ENCODE results near the gene CD300H. TPM values are rescaled to one million over a fixed set of nuclear protein-coding genes. Genes with fewer than 3 reads are reported as not detected.

The CD300H gene
- total and polyA plus RNA-seq, 7 donors = not detected

- Histone ChIP-seq H3K4me1 (no peaks in the 10 kb centered on the region), H3K27me3 (ENCODE audit: insufficient read depth in 3 of 3, low read length in 2 of 3) (no peaks in the 10 kb centered on the region), H3K27ac (no peak within 1 kb of the TSS), H3K36me3 (ENCODE audit: insufficient read depth in 1 of 2, low read depth in 1 of 2) (no peaks in the 10 kb centered on the region), H3K4me3 (no peak within 1 kb of the TSS), H3K9me3 (no peaks in the 10 kb centered on the region)
- no peak for TF ChIP-seq CTCF (IDR thresholded peaks at IDR 0.05)
- ATAC-seq (no peak), DNase-seq (no peak)
- intact Hi-C loops (cut with DNase I) = no loop called here
- 65 to 76% (median 72%) methylated on average over 5 of the region's 5 CpGs for WGBS, 3 donors
Observed at GRCh38 chr17:74545843-74546230, 21.5 kb downstream of the CD300H start, which contains the start of gene CD300C. TSS of gene CD300C (minus strand) at chr17:74546115. CDS start at chr17:74545782, 333 bp downstream.

DNA sequence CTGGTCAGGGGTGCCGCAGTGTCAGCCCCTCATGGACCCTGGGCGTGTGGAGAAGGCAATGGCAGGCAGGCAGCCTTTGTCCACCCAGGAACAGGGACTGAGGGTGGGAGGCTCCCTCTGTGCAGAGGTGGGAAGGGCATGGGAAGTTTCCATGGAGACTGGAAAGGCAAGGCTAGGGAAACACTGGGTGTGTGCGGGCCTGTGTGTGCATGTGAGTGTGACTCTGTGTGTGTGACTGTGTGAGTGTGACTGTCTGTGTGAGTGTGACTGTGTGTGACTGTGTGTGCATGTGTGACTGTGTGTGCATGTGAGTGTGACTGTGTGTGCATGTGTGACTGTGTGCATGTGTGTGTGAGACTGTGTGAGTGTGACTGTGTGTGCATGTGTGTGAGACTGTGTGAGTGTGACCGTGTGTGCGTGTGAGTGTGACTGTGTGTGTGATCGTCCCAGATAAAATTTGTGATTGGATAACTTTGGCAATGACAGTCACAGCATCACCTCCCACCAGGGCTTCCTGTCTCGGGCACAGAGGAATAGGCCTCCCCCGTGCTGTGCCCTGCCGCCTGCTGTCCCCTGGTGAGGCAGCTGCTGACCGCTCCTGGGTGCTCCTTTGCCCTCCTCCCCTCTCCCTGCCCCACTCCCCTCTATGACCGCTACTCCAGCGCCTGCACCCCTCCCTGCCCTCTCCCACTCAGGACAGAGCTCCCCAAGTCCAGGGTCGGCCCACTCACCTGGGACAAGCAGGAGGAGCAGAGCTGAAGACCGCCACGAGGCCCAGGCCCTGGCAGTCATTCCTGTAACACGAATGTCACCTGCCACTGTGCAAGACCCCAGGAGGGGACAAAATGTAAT is 22.1 kb downstream of the CD300H start:
- ATAC-seq = no peak
- H3K4me3 ChIP-seq = no peak overlapping the region
- no peak for DNase-seq

GRCh38 chr17:74543891-74544760 is 23.2 kb downstream of the CD300H start:
- 84 to 88% (median 85%) methylated on average over 18 of the region's 18 CpGs for WGBS, 3 donors
- no peak for TF ChIP-seq CTCF (IDR thresholded peaks at IDR 0.05)
- Histone ChIP-seq H3K4me3 (no peak overlapping the region), H3K4me1 (no peaks in the 10 kb centered on the region), H3K9me3 (no peaks in the 10 kb centered on the region), H3K27ac (no peak overlapping the region), H3K36me3 (ENCODE audit: insufficient read depth in 1 of 2, low read depth in 1 of 2) (no peaks in the 10 kb centered on the region), H3K27me3 (ENCODE audit: insufficient read depth in 3 of 3, low read length in 2 of 3) (peaks cover 0 to under 1% (median 0%) of the 10 kb centered on the region in 3 donors)
- intact Hi-C loops (cut with DNase I) = no loop called here
- DNase-seq = no peak
- ATAC-seq = no peak

More for the DNA sequence above, 22.1 kb downstream of the CD300H start:
- no peaks in the 10 kb centered on the region for H3K36me3 ChIP-seq (ENCODE audit: insufficient read depth in 1 of 2, low read depth in 1 of 2)
- TF ChIP-seq CTCF (IDR thresholded peaks at IDR 0.05) = no peak
- no peak overlapping the region for H3K27ac ChIP-seq
- H3K4me1 ChIP-seq = no peaks in the 10 kb centered on the region
- no peaks in the 10 kb centered on the region for H3K27me3 ChIP-seq (ENCODE audit: insufficient read depth in 3 of 3, low read length in 2 of 3)
- 77 to 81% (median 78%) methylated on average over 16 of the region's 16 CpGs for WGBS, 3 donors
- no peaks in the 10 kb centered on the region for H3K9me3 ChIP-seq
- intact Hi-C loops (cut with DNase I) = no loop called here

- no peaks in the 10 kb centered on the region for H3K4me1 ChIP-seq
- H3K9me3 ChIP-seq = no peaks in the 10 kb centered on the region
- intact Hi-C loops (cut with DNase I) = no loop called here
- H3K4me3 ChIP-seq = no peak overlapping the region
- no peak for TF ChIP-seq CTCF (IDR thresholded peaks at IDR 0.05)
- peaks cover 0 to 2% (median 0%) of the 10 kb centered on the region in 3 donors for H3K27me3 ChIP-seq (ENCODE audit: insufficient read depth in 3 of 3, low read length in 2 of 3)
- ATAC-seq (no peak), DNase-seq (no peak)
- 73 to 80% (median 75%) methylated on average over 13 to 14 of the region's 14 CpGs for WGBS, 3 donors
- no peaks in the 10 kb centered on the region for H3K36me3 ChIP-seq (ENCODE audit: insufficient read depth in 1 of 2, low read depth in 1 of 2)
- H3K27ac ChIP-seq = no peak overlapping the region
Observed at GRCh38 chr17:74543406-74543805, 23.9 kb downstream of the CD300H start.

All from psoas muscle (tissue), 8 donors.